Camera-type eye (tissue), 1 donor: ENCODE measurements around the gene ZNF837. TPM values are rescaled to one million over a fixed set of nuclear protein-coding genes. Genes with fewer than 3 reads are reported as not detected.

Experiments used
- total RNA-seq: library from RNA; depleted of rRNA; stranded (reverse); fragments of >200 nt; gene quantifications from one replicate; pipeline ENCODE4 v1.2.3, GENCODE V29; 2014

ZNF837 gene
- 4.4 TPM for total RNA-seq

DNA sequence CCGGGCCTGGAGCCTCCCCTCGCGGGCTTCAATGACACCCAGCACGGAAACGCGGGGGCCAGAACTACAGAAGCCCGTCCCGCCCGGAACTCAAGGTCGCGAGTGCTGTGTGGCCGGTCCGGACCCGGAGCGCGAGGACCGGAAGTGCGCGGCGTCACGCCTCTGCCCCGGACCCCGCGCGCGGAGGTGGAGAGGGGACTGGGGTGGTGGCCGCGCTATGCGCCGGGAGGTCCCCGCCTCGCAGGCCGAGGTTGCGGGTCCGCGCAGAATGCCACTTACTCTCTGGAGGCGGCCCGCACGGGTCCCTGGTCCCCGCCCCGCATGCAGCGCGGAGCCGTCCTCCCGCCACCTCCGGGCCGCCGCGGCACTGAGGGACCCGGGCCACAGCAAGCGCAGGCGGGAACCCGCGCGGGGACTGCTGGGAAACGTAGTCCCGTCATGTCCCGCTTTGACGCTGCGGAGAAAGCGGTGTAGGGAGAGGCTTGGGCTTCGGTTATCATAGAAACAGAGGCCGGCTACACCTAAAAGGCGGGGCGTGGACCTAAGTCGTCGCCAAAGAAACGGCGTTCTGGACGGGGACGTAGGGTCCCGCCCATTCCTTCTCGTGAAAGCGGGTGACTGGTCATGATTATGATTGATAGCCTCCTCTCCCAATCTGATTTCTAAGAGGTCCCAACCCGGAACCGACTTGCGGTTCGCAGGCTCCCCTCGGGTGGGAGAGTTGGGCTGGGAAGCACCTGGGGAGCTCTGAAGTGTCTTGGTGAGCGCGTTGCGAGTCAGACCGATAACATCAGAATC lies at the start of gene ZNF837:
Gene ZNF837 (minus strand): TSS at position 369 of the 798 bp plus-strand sequence. CDS start 11,698 bp downstream, outside the sequence.

GRCh38 chr19:58408152-58409009 lies 27.6 kb upstream of the ZNF837 start, which contains the start of gene ZNF584:
Gene ZNF584, plus strand, starts transcription at chr19:58408649. Its CDS starts 499 bp downstream, at chr19:58409148.

GRCh38 chr19:58395220-58395978 lies 14.6 kb upstream of the ZNF837 start, which contains the start of gene RNF225:
Gene RNF225, plus strand, starts transcription at chr19:58395656. Its CDS starts 434 bp downstream, at chr19:58396090.

GRCh38 chr19:58386576-58387337 lies 5.9 kb upstream of the ZNF837 start, which contains the start of gene RPS5:
Gene RPS5, plus strand, starts transcription at chr19:58387269. Its CDS starts 869 bp downstream, at chr19:58388138.

GRCh38 chr19:58362272-58362994 lies 18.4 kb downstream of the ZNF837 start, which contains the start of gene ZNF497:
Gene ZNF497, minus strand, starts transcription at chr19:58362751. Its CDS starts 5,116 bp downstream, at chr19:58357635.

GRCh38 chr19:58352760-58353671 lies 27.8 kb downstream of the ZNF837 start, which contains the start of gene A1BG:
Gene A1BG, minus strand, starts transcription at chr19:58353492. Its CDS starts 55 bp downstream, at chr19:58353437.

DNA sequence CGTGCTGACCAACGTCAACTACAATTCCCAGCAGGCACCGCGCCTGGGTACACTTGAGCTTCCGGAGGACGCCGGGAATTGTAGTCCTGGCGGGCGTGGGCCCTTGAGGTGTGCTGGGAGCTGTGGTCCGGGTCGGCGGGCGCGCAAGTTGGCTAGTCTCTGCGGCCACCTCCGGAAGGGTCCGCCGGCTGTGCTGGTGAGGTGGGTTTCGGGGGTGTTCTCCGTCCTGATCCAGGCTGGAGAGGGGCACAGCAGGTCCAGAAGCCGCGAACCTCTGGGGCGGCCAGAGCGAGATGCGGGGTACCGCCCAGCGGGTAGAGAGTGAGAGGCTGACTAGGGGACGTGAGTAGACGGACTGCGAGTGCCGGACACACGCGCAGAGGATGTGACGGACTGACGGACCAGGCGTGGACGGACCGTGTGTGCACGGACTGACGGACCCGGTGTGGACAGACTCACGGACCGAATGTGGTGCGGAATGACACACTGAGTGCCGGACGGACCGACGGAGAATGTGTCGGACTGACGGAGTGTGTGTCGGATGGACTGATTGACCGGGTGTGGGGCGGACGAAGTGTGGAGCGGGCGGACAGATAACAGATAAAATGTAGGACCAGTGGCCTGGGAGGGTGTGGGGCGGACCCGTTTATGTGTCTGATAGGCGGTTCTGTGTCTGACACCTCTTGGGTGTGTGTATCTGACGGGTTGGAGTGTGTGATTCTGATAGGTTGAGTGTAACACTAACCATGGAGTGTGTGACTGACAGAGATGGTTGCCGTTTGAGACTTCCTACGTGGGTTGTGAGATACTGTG lies 53.7 kb downstream of the ZNF837 start, which contains the start of gene ZSCAN22:
Gene ZSCAN22 (plus strand): TSS at position 81 of the 813 bp plus-strand sequence. CDS start 7,809 bp downstream, outside the sequence.

Other genes with a start within 250 kb of the ZNF837 start
- gene ZNF329, start 230.2 kb downstream of the ZNF837 start, total RNA-seq, result 30.3 TPM
- 37.1 TPM for gene ZNF274, start 198.0 kb downstream of the ZNF837 start, total RNA-seq
- gene ZNF544, start 152.1 kb downstream of the ZNF837 start, total RNA-seq, result 105 TPM
- gene ZNF8, start 102.1 kb downstream of the ZNF837 start, total RNA-seq, result 21.1 TPM
- 37.8 TPM for gene ERVK3-1, start 75.7 kb downstream of the ZNF837 start, total RNA-seq
- 4.1 TPM for gene ZSCAN22, start 54.0 kb downstream of the ZNF837 start, total RNA-seq
- gene A1BG, start 27.5 kb downstream of the ZNF837 start, total RNA-seq, result 6.0 TPM
- gene ZNF497, start 18.3 kb downstream of the ZNF837 start, total RNA-seq, result 8.7 TPM
- 834 TPM for gene RPS5, start 6.2 kb upstream of the ZNF837 start, total RNA-seq
- gene RNF225, start 14.6 kb upstream of the ZNF837 start, total RNA-seq, result not detected
- 20.0 TPM for gene ZNF584, start 27.6 kb upstream of the ZNF837 start, total RNA-seq
- 13.2 TPM for gene ZNF132, start 59.1 kb upstream of the ZNF837 start, total RNA-seq
- 19.1 TPM for gene ZNF324B, start 70.6 kb upstream of the ZNF837 start, total RNA-seq
- 35.8 TPM for gene ZNF324, start 86.0 kb upstream of the ZNF837 start, total RNA-seq
- gene ZNF446, start 95.3 kb upstream of the ZNF837 start, total RNA-seq, result 19.0 TPM
- 4.9 TPM for gene SLC27A5, start 131.0 kb upstream of the ZNF837 start, total RNA-seq
- 7.4 TPM for gene ZBTB45, start 138.8 kb upstream of the ZNF837 start, total RNA-seq
- gene TRIM28, start 163.0 kb upstream of the ZNF837 start, total RNA-seq, result 264 TPM
- 71.1 TPM for gene CHMP2A, start 174.1 kb upstream of the ZNF837 start, total RNA-seq
- gene UBE2M, start 177.6 kb upstream of the ZNF837 start, total RNA-seq, result 40.4 TPM
- gene MZF1, start 192.3 kb upstream of the ZNF837 start, total RNA-seq, result 35.8 TPM